Effector memory CD8-positive, alpha-beta T cell (primary cell): ENCODE data around the gene SULT1C4.
"Not testable (repeated sequence)": the region's sequence is repeated elsewhere in the genome, so short reads cannot be mapped to it uniquely, and the experiment has no call there.

Source experiments
- ATAC-seq: fragments of 150-1000 bp; cut with Tn5 transposase; replicated peaks from 2 replicates; pipeline ENCODE4 v1.10.0; 2021; ENCODE audit warnings: mild to moderate bottlenecking, moderate library complexity
- DNase-seq, 3 experiments: peaks; one replicate each; pipeline ENCODE4 v3.0.0; 2021
- H3K27ac Mint-ChIP-seq, 2 donors: one replicate each; pipeline ENCODE4 v1.8.0; 2022; ENCODE audit warnings: mild to moderate bottlenecking in 2 of 2, mixed read lengths in 2 of 2, moderate library complexity in 2 of 2
- H3K27me3 Mint-ChIP-seq, 2 donors: one replicate each; pipeline ENCODE4 v1.8.0; 2022; ENCODE audit warnings: mixed read lengths in 2 of 2
- H3K36me3 Mint-ChIP-seq: one replicate; pipeline ENCODE4 v1.8.0; 2022; ENCODE audit warnings: mild to moderate bottlenecking, moderate library complexity, mixed read lengths; ENCODE audit not compliant: insufficient read depth
- H3K4me1 Mint-ChIP-seq, 2 donors: one replicate each; pipeline ENCODE4 v1.8.0; 2022; ENCODE audit warnings: low read depth in 2 of 2, mixed read lengths in 2 of 2
- H3K4me3 Mint-ChIP-seq, 2 donors: one replicate each; pipeline ENCODE4 v1.8.0; 2022; ENCODE audit warnings: mild to moderate bottlenecking in 2 of 2, mixed read lengths in 2 of 2, moderate library complexity in 2 of 2
- H3K9me3 Mint-ChIP-seq, 2 donors: one replicate each; pipeline ENCODE4 v1.8.0; 2022; ENCODE audit warnings: mixed read lengths in 2 of 2

SULT1C4 gene

DNA sequence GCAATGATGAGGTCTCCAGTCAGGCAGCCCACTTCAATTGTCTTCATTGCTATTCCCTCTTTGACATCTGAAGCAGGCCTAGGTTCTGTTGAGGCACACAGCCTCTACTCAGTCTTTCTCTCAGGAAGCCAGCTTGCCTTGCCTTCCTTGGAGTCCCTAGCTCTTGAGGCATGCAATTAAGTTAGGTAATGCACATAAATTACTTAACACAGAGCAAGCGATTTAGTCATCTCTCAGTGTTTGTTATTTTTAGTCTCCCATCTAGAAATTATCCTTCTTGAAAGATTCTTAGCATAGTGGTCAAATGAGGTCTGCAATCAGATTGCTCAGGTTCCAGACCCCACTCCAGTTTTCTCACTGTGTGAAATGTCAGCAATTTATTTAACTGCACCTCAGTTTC, 32.0 kb downstream of the SULT1C4 start:
- H3K27ac Mint-ChIP-seq = no peak overlapping the region
- H3K9me3 Mint-ChIP-seq = peaks cover 4 to 5% of the 10 kb centered on the region in 2 donors
- peaks cover 3% of the 10 kb centered on the region for H3K36me3 Mint-ChIP-seq
- no peak for DNase-seq
- peaks cover 24 to 40% of the 10 kb centered on the region in 2 donors for H3K27me3 Mint-ChIP-seq
- no peak for ATAC-seq
- no peaks in the 10 kb centered on the region for H3K4me1 Mint-ChIP-seq
- H3K4me3 Mint-ChIP-seq = no peak overlapping the region

- Mint-ChIP-seq H3K9me3 (no peaks in the 10 kb centered on the region), H3K36me3 (peaks cover 3% of the 10 kb centered on the region), H3K4me3 (no peak overlapping the region), H3K27ac (no peak overlapping the region), H3K27me3 (peaks cover 20 to 26% of the 10 kb centered on the region in 2 donors), H3K4me1 (no peaks in the 10 kb centered on the region)
- ATAC-seq = no peak
- DNase-seq = no peak
Observed at GRCh38 chr2:108412995-108413710, 35.4 kb downstream of the SULT1C4 start.

DNA sequence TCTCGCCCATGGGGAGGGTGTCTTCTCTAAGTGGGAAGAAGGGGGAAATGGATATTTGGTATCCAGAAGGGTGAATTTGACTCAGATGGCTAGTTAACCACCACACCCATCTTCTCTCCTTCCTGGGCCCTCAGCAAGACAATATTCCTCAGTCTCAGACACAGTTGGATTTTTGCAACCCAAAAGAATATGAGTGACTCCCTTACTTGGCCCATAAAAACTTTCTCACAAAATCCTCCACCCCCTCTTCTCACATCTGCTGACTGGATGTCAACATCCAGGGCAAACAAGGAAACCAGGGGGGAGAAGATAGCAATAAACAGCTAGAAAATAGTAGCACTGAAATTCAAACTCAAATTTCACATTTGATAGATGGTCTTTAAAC, 35.9 kb downstream of the SULT1C4 start:
- DNase-seq (no peak), ATAC-seq (no peak)
- Mint-ChIP-seq H3K4me3 (no peak overlapping the region), H3K9me3 (no peaks in the 10 kb centered on the region), H3K4me1 (no peaks in the 10 kb centered on the region), H3K27ac (no peak overlapping the region), H3K36me3 (peaks cover 3% of the 10 kb centered on the region), H3K27me3 (peaks cover 14 to 21% of the 10 kb centered on the region in 2 donors)

DNA sequence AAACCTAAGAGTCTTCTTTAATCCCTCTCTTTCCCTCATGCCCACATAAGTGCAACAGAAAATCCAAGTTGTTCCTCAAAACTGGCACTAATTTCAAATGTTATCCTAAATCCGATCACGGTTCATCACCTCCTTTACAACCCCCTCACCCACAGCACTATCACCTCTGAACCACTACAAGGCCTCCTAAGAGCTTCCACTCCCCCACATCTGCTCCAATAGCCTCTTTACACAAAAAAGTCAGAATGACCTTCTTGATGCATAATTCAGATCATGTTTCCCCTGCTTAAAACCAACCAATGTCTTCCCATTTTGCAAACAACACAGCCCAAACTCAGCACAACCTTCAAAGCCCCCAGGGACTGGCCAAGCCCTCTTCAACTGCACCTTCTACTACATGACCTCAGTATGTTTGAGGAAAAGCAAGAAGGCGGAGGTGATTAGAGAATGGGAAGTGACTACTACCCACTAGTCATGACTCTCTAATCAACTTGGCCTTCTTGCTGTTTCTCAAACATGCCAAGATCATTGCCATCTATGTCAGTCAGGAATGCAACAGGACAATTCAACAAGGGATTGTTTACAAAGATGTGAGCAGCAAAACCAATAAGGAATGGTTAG, 36.6 kb downstream of the SULT1C4 start:
- peaks cover 8 to 14% of the 10 kb centered on the region in 2 donors for H3K27me3 Mint-ChIP-seq
- DNase-seq (no peak), ATAC-seq (no peak)
- H3K4me1 Mint-ChIP-seq = no peaks in the 10 kb centered on the region
- peaks cover 3% of the 10 kb centered on the region for H3K36me3 Mint-ChIP-seq
- no peak overlapping the region for H3K4me3 Mint-ChIP-seq
- no peak overlapping the region for H3K27ac Mint-ChIP-seq
- H3K9me3 Mint-ChIP-seq = no peaks in the 10 kb centered on the region

- ATAC-seq = no peak
- no peak overlapping the region for H3K27ac Mint-ChIP-seq
- no peaks in the 10 kb centered on the region for H3K4me1 Mint-ChIP-seq
- H3K27me3 Mint-ChIP-seq = peaks cover 2 to 8% of the 10 kb centered on the region in 2 donors
- no peaks in the 10 kb centered on the region for H3K9me3 Mint-ChIP-seq
- no peak overlapping the region for H3K4me3 Mint-ChIP-seq
- no peak for DNase-seq
- H3K36me3 Mint-ChIP-seq = peaks cover under 1% of the 10 kb centered on the region
Observed at GRCh38 chr2:108414945-108415344, 37.2 kb downstream of the SULT1C4 start.

DNA sequence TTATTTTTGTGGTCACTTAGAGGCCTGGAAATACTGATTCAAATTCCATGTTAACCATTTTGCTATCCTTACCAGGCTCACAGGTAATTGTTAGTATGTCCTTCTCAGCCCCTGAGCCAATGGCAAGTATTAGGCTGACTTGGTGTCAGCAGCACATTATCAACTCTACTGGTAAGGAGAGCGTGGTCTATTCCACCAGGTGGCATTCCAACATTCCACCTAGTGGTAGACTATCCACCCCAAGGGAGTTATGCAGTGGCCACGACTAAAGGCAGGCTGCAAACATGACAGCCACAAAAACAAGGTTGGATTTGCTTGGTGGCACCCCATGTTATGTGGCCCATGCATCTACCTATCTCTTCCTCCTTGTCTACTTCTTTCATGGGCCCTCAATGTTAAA, 39.5 kb downstream of the SULT1C4 start:
- DNase-seq (no peak), ATAC-seq (no peak)
- no peaks in the 10 kb centered on the region for H3K9me3 Mint-ChIP-seq
- no peaks in the 10 kb centered on the region for H3K36me3 Mint-ChIP-seq
- no peak overlapping the region for H3K27ac Mint-ChIP-seq
- H3K27me3 Mint-ChIP-seq = peaks cover 4 to 6% of the 10 kb centered on the region in 2 donors
- H3K4me1 Mint-ChIP-seq = no peaks in the 10 kb centered on the region
- H3K4me3 Mint-ChIP-seq = no peak overlapping the region

DNA sequence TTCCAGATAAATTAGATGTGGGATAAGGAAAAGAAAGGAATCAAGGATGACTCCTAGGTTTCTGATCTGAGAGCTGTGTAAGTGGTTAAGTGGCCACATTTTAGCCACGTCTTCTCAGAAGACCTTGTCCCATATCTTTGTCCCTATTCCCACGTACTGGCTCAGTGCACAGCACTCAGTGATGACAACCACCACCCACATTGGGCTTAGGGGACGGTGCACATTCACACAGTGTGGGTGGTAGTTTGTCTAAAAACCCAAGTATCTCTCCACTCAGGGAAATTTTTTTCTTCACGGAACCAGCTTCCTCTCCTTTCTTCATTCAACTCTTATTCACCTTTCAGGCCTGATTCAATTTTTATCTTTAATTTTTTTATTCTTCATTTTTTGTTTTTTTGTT, 40.7 kb downstream of the SULT1C4 start:
- H3K4me3 Mint-ChIP-seq = no peak overlapping the region

DNA sequence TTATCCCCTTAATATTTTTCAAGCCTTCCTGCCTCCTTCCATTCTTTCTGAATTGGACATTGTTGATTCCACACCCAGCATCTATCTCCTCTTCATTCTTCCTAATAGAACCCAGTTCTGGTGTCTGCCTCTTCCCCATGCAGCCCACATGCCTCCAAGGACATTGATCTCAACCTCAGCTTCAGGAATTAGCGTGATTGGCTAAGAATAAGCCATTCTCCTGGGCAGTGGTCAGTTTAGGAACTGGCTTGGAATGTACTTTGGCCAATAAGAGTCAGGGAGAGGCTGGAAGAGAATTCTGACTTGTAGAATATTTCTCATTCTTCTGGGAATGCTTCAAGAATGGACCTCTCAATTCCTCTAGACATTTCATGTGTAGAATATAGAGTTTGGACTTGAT, 45.3 kb downstream of the SULT1C4 start:
- peaks cover 35 to 36% of the 10 kb centered on the region in 2 donors for H3K27me3 Mint-ChIP-seq
- no peaks in the 10 kb centered on the region for H3K4me1 Mint-ChIP-seq
- no peak overlapping the region for H3K27ac Mint-ChIP-seq
- ATAC-seq (no peak), DNase-seq (no peak)
- no peaks in the 10 kb centered on the region for H3K9me3 Mint-ChIP-seq
- no peaks in the 10 kb centered on the region for H3K36me3 Mint-ChIP-seq
- H3K4me3 Mint-ChIP-seq = no peak overlapping the region

More for the DNA sequence above, 40.7 kb downstream of the SULT1C4 start:
- DNase-seq (no peak), ATAC-seq (no peak)
- Mint-ChIP-seq H3K27me3 (peaks cover 16 to 17% of the 10 kb centered on the region in 2 donors), H3K9me3 (no peaks in the 10 kb centered on the region), H3K4me1 (no peaks in the 10 kb centered on the region), H3K36me3 (no peaks in the 10 kb centered on the region), H3K27ac (no peak overlapping the region)

DNA sequence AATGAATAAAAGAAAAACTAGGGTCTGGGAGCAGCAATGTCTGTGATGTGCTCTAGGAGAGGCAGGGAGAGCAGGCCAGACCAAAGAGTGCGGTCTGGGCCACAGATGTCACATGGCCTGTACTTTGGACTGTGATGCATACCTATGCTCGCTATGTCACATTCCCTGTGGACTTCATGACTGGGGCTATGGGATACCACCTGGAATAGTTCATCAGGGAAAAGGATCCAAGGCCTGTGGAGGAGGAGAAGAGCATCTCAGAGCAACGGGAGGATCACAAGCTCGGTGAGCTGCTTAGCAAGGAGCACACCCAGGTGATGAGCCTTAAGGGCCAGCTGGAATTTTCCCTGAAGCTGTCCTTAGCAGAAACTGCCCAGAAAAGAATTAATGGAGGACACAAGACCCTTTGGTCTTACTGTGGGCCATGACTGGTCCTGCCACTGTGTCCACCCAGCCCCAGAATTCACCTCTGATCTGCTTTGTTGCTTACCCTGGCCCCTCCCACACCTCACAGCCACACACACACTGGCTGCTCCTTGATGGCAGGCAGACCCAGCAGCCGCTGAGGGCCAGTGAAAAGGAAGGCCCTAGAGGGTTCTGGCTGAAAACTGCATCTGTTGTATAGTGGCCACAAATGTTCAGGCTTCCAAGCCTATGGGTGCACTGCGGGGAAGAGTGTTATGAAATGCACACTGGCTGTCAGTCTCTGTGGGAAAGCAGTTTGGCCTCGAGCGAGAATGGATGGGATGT, 45.9 kb downstream of the SULT1C4 start:
- Mint-ChIP-seq H3K4me1 (no peaks in the 10 kb centered on the region), H3K36me3 (no peaks in the 10 kb centered on the region), H3K9me3 (no peaks in the 10 kb centered on the region), H3K4me3 (no peak overlapping the region), H3K27me3 (peaks cover 35 to 36% of the 10 kb centered on the region in 2 donors), H3K27ac (no peak overlapping the region)
- ATAC-seq = no peak
- no peak for DNase-seq

GRCh38 chr2:108428286-108429009, 50.7 kb downstream of the SULT1C4 start:
- no peaks in the 10 kb centered on the region for H3K4me1 Mint-ChIP-seq
- H3K4me3 Mint-ChIP-seq = no peak overlapping the region
- no peaks in the 10 kb centered on the region for H3K36me3 Mint-ChIP-seq
- H3K27ac Mint-ChIP-seq = no peak overlapping the region
- no peaks in the 10 kb centered on the region for H3K9me3 Mint-ChIP-seq
- ATAC-seq = no peak
- peaks cover 24 to 42% of the 10 kb centered on the region in 2 donors for H3K27me3 Mint-ChIP-seq
- no peak for DNase-seq

- ATAC-seq, H3K27ac Mint-ChIP-seq, H3K4me1 Mint-ChIP-seq, H3K4me3 Mint-ChIP-seq, H3K27me3 Mint-ChIP-seq, DNase-seq, H3K36me3 Mint-ChIP-seq, H3K9me3 Mint-ChIP-seq: not testable (repeated sequence)
Observed at GRCh38 chr2:108435578-108435977, 57.8 kb downstream of the SULT1C4 start.

DNA sequence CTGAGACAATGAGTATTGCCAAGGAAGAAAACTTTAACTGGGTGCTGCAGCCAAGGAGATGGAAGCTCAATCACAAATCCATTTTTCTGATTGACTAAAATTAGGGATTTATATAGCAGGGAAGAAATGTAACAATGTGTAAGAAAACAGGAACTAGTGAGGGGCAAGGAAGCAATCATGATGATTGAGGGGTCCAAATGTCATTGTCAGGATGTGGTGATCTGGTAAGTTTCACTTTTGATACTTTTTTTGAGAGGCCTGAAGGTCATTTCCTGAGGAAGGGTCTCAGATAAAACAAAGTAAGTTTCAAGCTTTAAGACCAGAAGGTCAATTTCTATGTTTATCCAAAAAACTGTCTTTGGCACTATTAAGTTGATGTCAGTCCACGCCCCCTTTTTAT, 59.2 kb downstream of the SULT1C4 start:
- DNase-seq (no peak), ATAC-seq (no peak)
- H3K4me3 Mint-ChIP-seq = no peak overlapping the region
- H3K27me3 Mint-ChIP-seq = no peaks in the 10 kb centered on the region
- no peaks in the 10 kb centered on the region for H3K4me1 Mint-ChIP-seq
- H3K36me3 Mint-ChIP-seq = no peaks in the 10 kb centered on the region
- H3K27ac Mint-ChIP-seq = no peak overlapping the region
- no peaks in the 10 kb centered on the region for H3K9me3 Mint-ChIP-seq
